Smooth muscle cell of trachea (primary cell): ENCODE results near the gene PHC2. TPM values are rescaled to one million over a fixed set of nuclear protein-coding genes. Genes with fewer than 3 reads are reported as not detected.

ENCODE experiments used
- total RNA-seq: library from RNA; depleted of rRNA; stranded (reverse); fragments of >200 nt; gene quantifications from 2 replicates; pipeline ENCODE4 v1.2.1, GENCODE V29; 2014

PHC2 gene
- total RNA-seq = 48.0 and 67.6 TPM in 2 replicates

GRCh38 chr1:33430692-33431593 lies at the start of gene PHC2:
Gene PHC2 (minus strand): TSS chr1:33431095. CDS start chr1:33375539, 55,556 bp downstream.

GRCh38 chr1:33472269-33472980 lies 41.5 kb upstream of the PHC2 start, which contains the start of gene ZSCAN20:
Gene ZSCAN20 (plus strand): TSS chr1:33472645. CDS start chr1:33479289, 6,644 bp downstream.

GRCh38 chr1:33320619-33321165 lies 110.2 kb downstream of the PHC2 start, which contains the start of gene A3GALT2:
Gene A3GALT2 (minus strand): TSS chr1:33321098. CDS start chr1:33321098, 0 bp downstream.

Other genes with a start within 250 kb of the PHC2 start
- 2.8 and 3.3 TPM in 2 replicates for gene TRIM62, start 249.1 kb downstream of the PHC2 start, total RNA-seq
- 5.5 and 6.6 TPM in 2 replicates for gene ZNF362, start 174.6 kb downstream of the PHC2 start, total RNA-seq
- gene A3GALT2, start 110.0 kb downstream of the PHC2 start, total RNA-seq = 0.44 TPM in 1 of 2 replicates, not detected in the other
- gene ZSCAN20, start 41.5 kb upstream of the PHC2 start, total RNA-seq = 13.1 and 19.8 TPM in 2 replicates